Stimulated activated CD4-positive, alpha-beta T cell treated with anti-CD3 and anti-CD28 coated beads, Interleukin-4, amount 100 ng/mL, for 4 hours (primary cell): ENCODE results near the gene APLP1.
A peak's percentile ranks its signal among the peaks of the same experiment; 100 is the strongest.
"Not testable (repeated sequence)": the region's sequence is repeated elsewhere in the genome, so short reads cannot be mapped to it uniquely, and the experiment has no call there.

Experiments used
- DNase-seq, 2 experiments: peaks; one replicate each; pipeline ENCODE4 v3.0.0-alpha.2; 2020

APLP1 gene

DNA sequence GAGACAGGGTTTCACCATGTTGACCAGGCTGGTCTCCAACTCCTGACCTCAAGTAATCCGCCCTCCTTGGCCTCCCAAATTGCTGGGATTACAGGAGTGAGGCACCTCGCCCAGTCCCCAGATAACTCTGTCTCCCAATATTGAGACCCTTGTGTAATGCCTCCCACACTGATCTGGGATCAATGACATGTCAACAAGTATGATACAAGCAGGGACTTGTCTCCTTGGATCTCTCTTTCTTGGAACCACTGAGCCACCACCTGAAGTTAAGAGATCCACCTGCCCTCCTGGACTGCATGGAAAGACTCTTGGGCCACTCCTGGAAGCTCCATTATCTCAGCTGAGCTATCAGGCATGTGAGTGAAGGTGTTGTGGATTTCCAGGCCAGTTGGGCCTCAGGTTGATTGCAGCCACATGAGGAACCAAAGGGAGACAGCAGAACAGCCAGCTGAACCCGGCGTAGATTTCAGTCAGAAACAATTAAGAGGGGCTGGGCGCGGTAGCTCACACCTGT, 16.9 kb downstream of the APLP1 start:
- no peak for DNase-seq

- DNase-seq: peak in 1 of 2 experiments; percentile 27
Observed at GRCh38 chr19:35885904-35886303, 17.5 kb downstream of the APLP1 start.

- no peak for DNase-seq
Observed at GRCh38 chr19:35887197-35887596, 18.8 kb downstream of the APLP1 start.

- DNase-seq: no peak
Observed at GRCh38 chr19:35888398-35888797, 20.0 kb downstream of the APLP1 start.

- DNase-seq: no peak
Observed at GRCh38 chr19:35889370-35890112, 21.2 kb downstream of the APLP1 start.

DNA sequence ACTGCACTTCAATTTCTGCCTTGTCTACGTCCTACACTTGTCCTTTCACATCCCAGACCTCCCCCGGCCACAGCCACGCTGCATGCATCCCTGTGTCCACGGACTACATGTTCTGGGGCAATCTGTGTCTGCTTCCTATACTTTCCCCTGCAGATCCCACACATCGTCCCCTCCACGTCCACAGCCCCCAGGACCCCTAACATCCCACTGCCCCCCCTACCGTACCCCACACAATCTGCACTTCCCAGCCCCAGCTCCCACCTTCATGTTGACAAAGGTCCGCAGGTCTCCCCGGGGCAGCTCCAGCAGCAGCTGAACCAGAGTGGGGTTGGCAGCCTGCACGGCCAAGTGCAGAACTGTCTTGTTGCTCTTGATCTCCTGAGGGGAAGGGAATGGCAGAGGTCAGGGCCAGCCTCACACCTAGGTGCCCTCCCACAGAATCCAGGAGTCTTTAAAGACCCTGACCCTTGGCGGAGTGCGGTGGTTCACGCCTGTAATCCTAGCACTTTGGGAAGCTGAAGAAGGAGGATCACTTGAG, 21.8 kb downstream of the APLP1 start:
- DNase-seq: no peak

GRCh38 chr19:35891819-35892218, 23.4 kb downstream of the APLP1 start:
- not testable (repeated sequence) for DNase-seq

DNA sequence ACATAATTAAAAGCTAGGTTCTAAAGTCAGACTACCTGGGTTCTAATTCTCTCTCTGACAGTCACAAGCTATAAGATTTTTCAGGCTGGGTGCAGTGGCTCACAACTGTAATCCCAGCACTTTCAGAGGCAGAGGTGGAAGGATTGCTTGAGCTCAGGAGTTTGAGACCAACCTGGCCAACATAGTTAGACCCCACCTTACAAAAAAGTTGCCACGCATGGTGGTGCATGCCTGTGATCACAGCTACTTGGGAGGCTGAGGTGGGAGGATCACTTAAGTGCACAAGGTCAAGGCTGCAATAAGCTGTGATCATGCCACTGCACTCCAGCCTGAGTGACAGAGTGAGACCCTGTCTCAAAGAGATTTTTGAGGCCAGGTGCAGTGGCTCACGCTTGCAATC, 26.0 kb downstream of the APLP1 start:
- DNase-seq: no peak

DNA sequence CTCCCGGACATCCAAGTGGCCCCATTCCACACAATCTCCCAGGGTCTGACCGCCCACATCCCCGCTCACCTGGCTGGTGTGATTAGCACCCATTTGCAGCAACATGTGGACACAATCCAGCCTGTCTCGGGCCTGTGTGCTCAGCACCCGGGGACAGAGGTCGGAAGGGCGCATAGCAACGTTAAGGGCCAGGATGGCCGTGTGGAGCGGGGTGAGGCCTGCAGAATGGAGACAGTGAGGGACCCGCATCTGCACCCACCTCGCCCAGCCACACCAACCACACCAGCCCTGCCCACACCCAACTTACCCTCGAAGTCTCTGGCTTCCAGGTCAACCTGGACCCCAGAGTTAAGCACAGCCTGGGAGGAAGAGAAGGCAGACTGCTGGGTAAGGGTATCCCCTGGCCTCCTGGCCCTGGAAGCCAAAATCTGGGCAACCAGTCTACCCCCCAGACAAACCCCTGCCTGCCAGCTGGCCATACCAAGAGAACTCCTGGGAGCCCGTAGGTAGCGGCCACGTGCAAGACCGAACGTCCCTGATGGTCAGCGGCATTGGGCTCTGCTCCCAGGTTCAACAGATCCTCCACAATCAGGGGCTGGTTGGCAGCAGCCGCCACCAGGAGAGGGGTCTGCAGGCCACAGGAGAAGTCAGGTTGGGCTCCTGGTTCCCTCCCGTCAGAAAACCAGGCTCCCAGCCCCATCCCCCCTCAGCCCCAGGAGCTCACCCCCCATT, 27.7 kb downstream of the APLP1 start:
- DNase-seq: no peak

DNA sequence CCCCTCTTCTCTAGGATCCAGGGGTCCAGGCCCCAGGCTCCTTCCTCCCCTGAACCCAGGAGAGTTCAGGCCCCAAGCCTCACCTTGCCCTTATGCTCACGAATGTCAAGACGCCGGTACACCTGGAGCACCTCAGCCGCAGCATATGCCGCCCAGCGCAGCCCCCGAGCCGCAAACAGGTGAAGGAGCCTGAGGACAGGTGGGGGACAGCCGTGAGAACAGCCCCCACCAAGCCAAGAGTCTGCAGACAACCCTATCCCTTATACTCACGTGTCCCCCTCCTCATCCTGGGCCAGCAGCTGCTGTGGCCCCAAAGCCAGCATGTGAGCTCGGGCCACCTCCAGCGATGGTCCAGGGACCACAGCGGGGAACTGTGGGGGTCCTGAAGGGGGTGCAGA, 28.3 kb downstream of the APLP1 start:
- no peak for DNase-seq

- DNase-seq: no peak
Observed at GRCh38 chr19:35897706-35898451, 29.5 kb downstream of the APLP1 start.

DNA sequence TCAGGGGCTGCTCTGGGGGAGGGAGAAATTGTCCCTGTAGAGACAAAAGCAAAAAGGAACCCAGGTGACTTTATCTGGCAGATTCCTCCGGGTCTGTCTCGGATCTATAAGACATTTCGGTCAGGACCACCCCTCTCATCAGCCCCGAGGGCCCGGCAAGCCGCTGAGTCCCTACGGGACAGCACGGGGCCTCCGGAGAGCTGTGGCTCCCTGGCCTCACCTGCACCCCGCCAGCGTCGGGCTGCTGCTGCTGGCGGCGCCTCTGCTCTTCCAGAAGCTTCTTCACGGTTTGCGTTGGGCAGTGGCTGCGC, 30.1 kb downstream of the APLP1 start:
- no peak for DNase-seq

DNA sequence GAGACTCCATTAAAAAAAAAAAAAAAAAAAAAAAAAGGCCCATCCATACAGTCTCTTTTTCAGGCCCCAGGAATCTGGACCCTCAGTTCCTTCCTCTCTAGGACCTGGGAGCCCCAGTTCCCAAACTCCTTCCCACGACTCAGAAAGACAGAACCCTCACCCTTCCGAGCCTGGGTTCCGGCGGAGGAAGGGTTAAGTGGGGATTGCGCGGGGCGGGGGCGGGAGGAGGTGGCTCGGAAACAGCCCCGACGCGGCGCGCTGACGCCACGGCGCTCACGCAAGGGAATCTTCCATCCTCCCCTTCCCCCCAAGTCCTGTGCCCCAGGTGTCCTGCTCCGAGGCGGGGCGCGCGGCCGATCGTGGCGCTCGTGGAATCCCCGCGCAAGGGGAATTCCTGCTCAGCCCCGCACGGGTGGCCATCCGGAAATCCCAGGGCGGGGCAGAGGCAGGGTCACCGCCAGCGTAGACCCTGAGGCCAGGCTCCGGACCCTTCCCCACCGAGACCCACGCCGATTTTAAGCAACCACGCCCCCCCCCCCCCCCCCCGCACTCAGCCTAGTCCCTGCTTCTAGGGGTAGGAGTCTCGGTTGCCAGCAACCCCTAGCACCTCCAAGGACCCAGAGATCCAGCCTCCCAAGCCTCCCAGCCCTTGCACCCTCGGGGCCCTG, 31.3 kb downstream of the APLP1 start:
- peak; percentile 88 to 90 for DNase-seq

DNA sequence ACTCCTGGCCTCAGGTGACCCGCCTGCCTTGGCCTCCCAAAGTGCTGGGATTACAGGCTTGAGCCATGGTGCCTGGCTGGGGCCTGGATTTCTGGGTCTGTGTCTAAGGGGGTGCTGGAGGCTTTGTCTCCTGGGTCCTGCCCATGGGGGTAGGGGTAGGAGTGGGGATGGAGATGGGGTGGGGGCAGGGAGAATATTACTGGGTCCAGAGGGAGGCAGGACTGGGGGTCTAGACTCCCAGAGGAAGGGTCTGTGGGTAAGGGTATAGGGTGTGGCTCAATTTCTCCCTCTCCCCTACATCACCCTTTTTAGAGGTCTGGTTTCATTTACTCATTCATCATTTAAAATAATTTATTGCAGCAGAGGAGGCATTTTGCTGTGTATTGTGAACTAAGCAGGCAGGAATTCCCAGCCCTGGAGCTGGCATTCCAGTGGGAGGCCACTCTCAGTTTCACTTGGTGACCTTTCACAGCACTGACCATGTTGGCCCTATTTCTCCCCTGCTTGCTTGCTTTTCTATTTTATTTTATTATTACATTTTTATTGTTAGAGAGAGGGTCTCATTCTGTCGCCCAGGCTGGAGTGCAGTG, 32.8 kb downstream of the APLP1 start:
- no peak for DNase-seq

- DNase-seq: peak in 1 of 2 experiments; percentile 32
Observed at GRCh38 chr19:35901854-35902661, 33.7 kb downstream of the APLP1 start, which contains the start of gene HCST. TSS of gene HCST (plus strand) at chr19:35902529. CDS start at chr19:35902594, 65 bp downstream.

GRCh38 chr19:35902870-35903475, 34.6 kb downstream of the APLP1 start:
- no peak for DNase-seq

DNA sequence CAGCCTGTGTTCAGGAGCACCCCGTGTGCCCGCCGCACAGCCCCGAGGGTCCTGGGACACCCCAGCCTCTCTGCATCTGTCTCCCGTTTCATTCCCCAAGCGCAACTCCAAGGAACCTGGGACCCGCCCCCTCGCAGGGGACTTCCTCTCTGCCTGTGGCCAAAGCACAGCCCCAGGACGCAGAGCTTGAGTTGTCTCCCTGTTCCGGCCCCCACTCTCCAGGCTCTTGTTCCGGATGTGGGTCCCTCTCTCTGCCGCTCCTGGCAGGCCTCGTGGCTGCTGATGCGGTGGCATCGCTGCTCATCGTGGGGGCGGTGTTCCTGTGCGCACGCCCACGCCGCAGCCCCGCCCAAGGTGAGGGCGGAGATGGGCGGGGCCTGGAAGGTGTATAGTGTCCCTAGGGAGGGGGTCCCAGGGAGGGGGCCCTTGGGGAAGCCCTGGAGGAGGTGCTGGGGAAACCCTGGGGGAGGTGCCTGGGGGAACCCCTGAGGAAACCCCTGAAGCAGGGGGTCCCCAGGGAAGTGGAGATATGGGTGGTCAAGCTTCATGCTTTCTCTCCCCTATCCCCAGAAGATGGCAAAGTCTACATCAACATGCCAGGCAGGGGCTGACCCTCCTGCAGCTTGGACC, 35.3 kb downstream of the APLP1 start:
- peak; percentile 85 to 96 for DNase-seq

DNA sequence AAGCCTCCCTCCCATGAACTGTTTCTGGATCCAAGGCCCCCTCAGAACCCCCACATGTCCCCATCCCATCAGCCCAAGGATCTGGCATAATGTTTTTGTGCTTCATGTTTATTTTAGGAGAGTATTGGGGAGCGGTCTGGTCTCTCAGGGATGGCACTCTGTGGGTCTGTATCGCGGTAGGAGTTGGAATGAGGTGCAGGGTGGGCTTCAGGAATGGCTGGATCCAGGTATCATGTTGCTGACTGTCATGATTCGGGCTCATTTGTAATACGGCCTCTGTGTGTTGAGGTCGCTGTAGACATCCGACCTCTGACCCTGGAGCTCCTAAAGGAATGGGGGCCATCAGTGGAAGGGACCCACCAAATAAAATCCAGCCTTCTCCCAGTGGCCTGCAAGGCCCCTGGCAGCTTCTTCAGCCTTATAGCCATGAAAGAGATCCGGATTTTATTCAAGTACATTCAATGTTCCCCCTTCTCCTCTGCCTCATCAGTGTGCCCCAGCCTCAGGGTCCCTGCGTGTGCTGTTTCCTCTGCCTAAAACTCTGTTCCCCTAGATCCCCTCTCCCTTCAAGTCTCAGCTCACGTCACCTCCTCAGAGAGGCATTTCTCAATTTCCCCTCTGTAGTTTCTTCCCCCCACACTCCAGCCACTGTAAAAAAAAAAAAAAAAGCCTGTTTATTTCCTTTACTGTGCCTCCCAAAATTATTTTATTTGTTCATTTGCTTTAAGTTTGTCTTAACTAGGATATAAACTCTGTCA, 36.1 kb downstream of the APLP1 start:
- DNase-seq: no peak

- DNase-seq: no peak
Observed at GRCh38 chr19:35905178-35905727, 36.9 kb downstream of the APLP1 start.
